NCI-H345 treated with DMSO at 0.1 percent for 48 hours (cell line): ENCODE data around the gene TREH.
"Not testable (repeated sequence)": the region's sequence is repeated elsewhere in the genome, so short reads cannot be mapped to it uniquely, and the experiment has no call there.

ENCODE experiments used
- DNase-seq: peaks from one replicate; lab custom pipeline; 2025; ENCODE audit not compliant: unreplicated experiment; lab: John Stamatoyannopoulos, UW

TREH gene

GRCh38 chr11:118679483-118679882 lies at the start of gene TREH:
TSS of gene TREH (minus strand) at chr11:118679650. CDS start at chr11:118679627, 23 bp downstream.
- no peak for DNase-seq

- not testable (repeated sequence) for DNase-seq
These were observed 48.7 kb upstream of the TREH start for GRCh38 chr11:118728112-118728511.

- not testable (repeated sequence) for DNase-seq
These were observed 48.2 kb upstream of the TREH start for GRCh38 chr11:118727721-118728066.

GRCh38 chr11:118727001-118727720 lies 47.7 kb upstream of the TREH start:
- DNase-seq = not testable (repeated sequence)

- DNase-seq = not testable (repeated sequence)
These were observed 42.1 kb upstream of the TREH start for GRCh38 chr11:118721478-118722015.

- not testable (repeated sequence) for DNase-seq
These were observed 41.3 kb upstream of the TREH start for GRCh38 chr11:118720740-118721139.

GRCh38 chr11:118720078-118720477 lies 40.6 kb upstream of the TREH start:
- DNase-seq = not testable (repeated sequence)

- DNase-seq = not testable (repeated sequence)
These were observed 39.1 kb upstream of the TREH start for GRCh38 chr11:118718562-118718961.

GRCh38 chr11:118717733-118718132 lies 38.3 kb upstream of the TREH start:
- DNase-seq = not testable (repeated sequence)

GRCh38 chr11:118717221-118717620 lies 37.8 kb upstream of the TREH start:
- DNase-seq = not testable (repeated sequence)

- DNase-seq = peak; percentile 52
These were observed 36.4 kb upstream of the TREH start for GRCh38 chr11:118715837-118716260.

GRCh38 chr11:118715245-118715831 lies 35.9 kb upstream of the TREH start:
- no peak for DNase-seq

GRCh38 chr11:118714816-118715215 lies 35.4 kb upstream of the TREH start:
- DNase-seq = peak; percentile 4

- DNase-seq = not testable (repeated sequence)
These were observed 35.0 kb upstream of the TREH start for GRCh38 chr11:118714416-118714815.

- no peak for DNase-seq
These were observed 28.8 kb upstream of the TREH start for GRCh38 chr11:118708296-118708695.

GRCh38 chr11:118706546-118706825 lies 27.0 kb upstream of the TREH start:
- DNase-seq = no peak

- no peak for DNase-seq
These were observed 26.5 kb upstream of the TREH start for GRCh38 chr11:118705791-118706545.

GRCh38 chr11:118705111-118705741 lies 25.8 kb upstream of the TREH start:
- no peak for DNase-seq

GRCh38 chr11:118703563-118704106 lies 24.2 kb upstream of the TREH start:
- no peak for DNase-seq

- DNase-seq = no peak
These were observed 20.2 kb upstream of the TREH start for GRCh38 chr11:118699506-118700220.
